Posterior cingulate gyrus (tissue), 11 donors: ENCODE measurements around the gene MLLT11.

Experiments used
- DNase-seq, 10 donors: peaks; one replicate each; pipeline versions ENCODE4 v3.0.0 to v3.0.0-alpha.2; 2020 to 2021; ENCODE audit warnings: mixed read lengths in 3 of 10
- intact Hi-C: fragments of 100-400 bp; cut with DNase I; formaldehyde crosslinking; loops from one replicate; pipeline ENCODE4 v1.15.1; 2023

MLLT11 gene

DNA sequence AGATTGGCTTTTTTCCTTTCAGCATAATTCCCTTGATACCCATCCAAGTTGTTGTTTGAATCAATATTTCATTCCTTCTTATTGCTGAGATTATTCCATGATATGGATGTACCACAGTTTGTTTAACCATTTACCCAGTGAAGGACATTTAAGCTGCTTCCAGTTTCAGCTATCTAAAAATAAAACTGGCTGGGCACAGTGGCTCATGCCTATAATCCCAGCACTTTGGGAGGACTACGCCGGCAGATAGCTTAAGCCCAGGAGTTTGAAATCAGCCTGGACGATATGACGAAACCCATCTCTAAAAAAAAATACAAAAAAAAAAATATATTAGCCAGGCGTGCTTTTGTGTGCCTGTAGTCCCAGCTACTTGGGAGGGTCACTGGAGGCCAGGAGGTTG lies 53.7 kb downstream of the MLLT11 start:
- no peak for DNase-seq
- intact Hi-C loops, result no loop called here
